Stimulated activated CD4-positive, alpha-beta T cell treated with anti-CD3 and anti-CD28 coated beads, Interleukin-4, amount 100 ng/mL, for 4 hours (primary cell): Measurements from ENCODE around the gene CNN3.
A peak's percentile ranks its signal among the peaks of the same experiment; 100 is the strongest.
"Not testable (repeated sequence)": the region's sequence is repeated elsewhere in the genome, so short reads cannot be mapped to it uniquely, and the experiment has no call there.

Experiments
- DNase-seq, 2 experiments: peaks; one replicate each; pipeline ENCODE4 v3.0.0-alpha.2; 2020

CNN3 gene

DNA sequence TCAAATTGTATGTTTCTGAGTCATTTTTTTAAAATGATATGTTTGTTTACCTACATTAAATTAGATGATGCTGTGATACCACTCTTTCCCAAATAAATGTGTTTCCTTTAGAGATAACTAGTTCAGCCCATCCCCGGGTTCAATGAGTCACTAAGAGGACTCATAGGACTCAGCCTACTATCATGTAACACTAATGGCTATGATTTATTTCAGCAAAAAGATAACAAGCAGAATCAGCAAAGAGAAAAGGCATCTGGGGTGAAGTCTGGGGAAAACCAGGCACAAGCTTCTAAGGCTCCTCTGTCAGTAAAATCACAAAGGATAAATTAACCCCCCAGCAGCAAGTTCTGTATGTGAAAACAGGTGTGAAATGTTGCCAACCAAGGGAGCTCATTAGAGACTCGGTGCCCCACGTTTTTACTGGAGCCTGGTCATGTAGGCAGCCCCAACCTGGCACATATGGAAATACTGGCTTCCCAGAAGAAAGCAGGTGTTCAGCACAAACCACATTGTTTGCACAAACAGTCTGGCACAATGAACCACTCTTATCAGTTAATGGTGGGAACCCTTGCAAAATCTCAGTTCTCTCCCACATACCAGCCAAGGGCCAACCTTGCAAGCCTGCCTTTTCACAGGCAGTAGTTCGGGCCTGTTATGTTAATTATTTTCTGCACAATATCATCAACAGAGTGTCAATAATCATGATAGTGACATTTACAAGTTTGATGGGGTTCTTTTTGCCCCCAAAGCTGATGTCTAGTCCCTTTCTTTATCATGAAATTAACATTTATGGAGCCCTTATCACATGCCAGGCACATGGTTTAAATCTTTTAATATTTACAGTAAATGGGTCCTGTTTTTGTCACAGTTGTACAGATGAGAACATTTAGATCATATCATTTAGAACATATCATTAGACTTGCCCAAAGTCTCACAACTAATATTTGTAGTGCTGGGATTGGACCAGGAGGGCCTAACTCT lies 23.1 kb upstream of the CNN3 start:
- DNase-seq = no peak

DNA sequence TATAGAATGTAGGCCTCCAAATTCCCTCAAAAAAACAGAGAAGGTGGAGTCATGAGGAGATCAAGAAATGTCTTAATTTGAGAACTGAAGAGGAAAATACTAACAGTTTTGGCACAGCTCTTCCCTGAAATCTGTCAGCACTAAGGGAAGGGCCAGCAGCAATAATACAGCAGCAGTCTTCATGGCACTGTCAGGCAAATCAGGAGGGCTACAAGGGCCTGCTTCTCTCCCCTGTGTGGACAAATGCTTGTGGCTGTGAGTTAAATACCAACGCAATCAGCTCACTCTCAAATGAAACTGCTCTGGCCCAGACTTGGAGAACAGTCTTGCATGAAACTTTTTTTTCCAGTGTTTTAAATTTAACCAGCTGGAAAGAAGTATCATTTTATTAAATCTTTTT lies 20.5 kb upstream of the CNN3 start:
- DNase-seq = no peak

DNA sequence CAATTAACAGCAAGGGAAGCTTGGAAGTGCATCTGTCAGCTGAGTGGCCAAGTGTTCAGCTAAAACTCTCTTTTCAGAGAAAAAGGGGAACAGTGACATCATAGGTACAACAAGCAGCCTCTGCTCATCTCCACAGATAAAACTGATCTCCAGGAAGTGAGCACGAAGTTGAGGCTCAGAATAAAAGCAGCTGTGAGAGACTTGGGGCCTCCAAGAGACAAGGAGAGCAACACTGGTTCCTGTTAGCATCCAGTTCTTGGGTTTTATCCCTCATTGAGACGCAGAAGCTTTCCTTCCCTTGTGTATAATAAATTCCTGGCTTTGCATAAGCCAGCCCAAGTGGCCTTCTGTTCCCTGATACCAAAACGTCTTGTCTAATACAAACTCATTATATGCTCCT lies 20.0 kb upstream of the CNN3 start:
- DNase-seq = no peak

DNA sequence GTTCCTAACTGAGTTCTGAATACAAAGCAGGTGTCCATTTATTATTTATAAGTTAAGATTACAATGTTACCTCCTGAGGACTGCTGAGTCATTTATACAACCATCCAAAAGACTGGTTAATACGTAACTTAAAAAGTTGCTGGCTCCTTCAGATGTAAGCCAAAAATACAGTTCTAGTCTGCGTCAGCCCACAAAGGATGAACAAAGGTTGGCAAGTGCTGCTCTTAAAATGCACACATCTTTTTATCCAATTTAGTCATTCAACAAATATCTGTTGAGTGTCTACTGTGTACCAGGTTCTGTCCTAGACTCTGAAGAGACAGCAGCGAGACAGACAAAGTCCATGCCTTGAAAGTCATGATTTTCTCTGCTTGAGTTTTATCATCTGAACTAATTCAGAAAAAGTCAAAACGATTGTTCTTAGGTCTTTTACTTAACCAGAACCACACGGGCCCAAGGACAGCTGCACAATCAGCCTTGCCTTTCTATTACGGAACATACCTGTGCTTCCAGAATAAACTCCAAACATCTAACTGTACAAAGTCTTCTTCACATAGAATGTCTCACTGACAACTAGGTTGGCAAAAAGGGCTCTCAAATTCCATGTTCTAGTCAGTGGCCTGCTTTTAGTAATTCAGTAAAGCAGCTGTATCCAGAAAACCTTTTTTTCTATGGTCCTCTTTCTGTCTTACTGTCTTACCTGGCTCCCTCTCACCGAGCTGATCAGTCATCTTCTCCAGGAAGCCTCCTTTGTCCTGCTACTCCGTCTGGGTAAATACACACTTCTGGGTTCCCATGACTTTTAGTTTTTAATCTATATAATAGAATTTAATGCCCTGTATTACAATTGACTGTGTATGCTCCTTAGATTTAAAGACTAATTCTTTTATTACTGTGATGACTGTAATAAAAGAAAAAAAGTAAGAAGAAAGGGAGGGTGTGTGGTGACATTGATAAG lies 15.5 kb upstream of the CNN3 start:
- DNase-seq = no peak

DNA sequence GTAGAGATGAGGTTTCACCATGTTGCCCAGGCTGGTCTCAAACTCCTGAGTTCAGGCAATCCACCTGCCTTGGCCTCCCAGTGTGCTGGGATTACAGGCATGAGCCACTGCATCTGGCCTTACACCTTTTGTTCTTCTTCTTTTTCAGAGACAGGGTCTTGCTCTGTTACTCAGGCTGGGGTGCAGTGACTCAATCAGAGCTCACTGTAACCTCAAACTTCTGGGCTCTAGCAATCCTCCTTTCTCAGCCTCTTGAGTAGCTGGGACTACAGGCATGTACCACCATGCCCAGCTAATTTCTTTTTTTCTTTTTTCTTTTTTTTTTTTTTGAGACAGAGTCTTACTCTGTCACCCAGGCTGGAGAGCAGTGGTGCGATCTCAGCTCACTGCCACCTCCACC lies 14.6 kb upstream of the CNN3 start:
- DNase-seq = not testable (repeated sequence)

DNA sequence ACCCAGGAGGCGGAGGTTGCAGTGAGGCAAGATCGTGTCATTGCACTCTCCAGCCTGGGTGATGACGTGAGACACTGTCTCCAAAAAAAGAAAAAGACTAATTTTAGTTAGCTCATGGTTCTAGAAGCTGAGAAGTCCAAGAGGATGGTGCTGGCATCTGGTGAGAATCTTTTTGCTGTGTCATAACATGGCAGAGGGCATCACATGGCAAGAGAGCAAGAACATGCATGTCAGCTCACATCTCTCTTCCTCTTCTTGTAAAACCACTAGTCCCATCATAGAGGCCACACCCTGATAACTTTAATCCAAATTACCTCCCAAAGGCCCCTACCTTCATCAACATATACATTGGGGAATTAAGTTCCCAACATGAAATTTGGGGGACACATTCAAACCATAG lies 13.8 kb upstream of the CNN3 start:
- DNase-seq = no peak

DNA sequence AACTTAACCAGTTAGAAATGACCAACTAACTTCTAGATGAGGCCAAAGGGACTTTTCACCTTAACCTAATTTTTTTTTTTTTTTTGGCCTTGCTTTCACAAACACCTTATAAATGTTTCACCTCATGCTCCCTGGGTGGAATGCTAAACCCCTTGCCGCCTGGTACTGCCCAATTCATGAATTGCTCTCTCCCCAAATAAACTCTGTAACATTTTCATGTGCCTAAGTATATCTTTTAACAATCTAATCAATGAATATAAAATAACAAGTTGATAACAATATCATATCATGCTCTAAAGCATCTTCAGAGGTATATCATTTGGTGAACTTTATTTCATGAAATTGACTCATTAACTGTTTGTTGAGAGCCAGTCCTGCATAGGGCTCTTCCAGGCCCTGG lies 10.9 kb upstream of the CNN3 start:
- DNase-seq = no peak

DNA sequence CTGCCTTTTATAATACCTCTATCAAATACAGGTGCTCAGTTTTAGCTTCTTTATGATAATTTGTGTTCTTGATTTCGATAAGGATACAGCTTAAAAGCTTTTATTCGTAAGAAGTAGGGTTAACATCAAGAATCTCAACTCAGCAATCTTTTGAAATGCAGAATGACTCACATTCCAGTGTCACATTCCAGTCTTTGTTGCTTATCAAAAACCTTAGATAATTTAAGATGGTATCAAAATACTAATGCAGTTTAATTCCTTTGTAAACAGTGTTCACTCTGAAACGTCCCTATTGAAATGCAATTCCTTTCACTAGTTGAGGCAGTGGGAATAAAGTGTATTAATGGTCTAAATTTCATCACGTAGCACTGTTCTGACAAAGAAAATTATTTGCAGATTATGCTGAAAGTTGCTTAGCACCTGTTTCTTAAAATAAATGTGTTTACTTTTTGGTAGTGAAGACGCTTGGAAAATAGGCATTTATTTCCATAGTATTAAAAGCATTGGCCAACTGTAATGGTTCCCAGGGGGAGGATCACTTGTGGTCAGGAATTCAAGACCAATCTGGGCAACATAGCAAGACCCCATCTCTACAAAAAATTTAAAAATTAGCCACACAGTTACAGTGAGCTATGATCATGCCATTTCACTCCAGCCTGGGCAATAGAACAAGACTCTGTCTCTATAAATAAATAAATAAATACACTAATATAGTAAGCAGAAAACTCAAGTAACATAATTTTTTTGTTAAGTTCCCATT lies 10.1 kb upstream of the CNN3 start:
- no peak for DNase-seq

DNA sequence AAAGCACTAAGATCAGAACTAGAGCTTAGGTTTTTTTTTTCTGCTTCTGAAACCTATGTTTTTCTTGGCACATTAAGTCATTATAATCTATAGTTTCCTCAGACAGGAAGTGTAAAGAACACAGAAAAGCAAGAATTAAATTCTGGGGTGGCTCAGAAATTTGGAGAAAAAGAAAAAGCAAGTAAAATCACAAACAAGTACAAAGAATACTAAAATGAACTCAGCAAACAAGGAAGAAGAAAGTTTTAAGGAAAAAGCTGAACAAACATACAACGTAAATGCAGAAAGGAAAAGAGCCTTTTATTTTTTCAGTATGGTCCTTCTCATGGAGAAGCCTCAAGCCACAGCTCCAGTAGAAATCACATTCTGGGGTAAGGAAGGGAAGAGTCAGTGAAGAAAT lies 8.6 kb upstream of the CNN3 start:
- no peak for DNase-seq

DNA sequence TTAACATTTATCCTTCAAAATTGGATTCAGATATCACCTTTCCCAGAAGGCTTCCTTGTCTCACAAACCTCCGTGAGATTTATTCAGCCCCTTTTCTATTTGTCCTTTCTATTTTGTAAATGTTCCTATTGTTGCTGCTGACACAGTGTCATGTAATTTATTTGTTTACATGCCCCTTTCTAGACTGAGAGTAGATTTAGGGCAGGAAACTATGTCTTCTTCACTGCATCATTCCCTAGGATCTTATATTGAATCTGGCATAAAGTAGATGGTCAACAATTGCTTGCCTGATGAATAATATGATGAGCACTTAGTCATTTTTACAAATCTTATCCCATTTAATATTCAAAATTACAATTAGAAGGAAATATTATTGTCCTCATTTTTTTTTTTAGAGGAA lies 8.1 kb upstream of the CNN3 start:
- no peak for DNase-seq

DNA sequence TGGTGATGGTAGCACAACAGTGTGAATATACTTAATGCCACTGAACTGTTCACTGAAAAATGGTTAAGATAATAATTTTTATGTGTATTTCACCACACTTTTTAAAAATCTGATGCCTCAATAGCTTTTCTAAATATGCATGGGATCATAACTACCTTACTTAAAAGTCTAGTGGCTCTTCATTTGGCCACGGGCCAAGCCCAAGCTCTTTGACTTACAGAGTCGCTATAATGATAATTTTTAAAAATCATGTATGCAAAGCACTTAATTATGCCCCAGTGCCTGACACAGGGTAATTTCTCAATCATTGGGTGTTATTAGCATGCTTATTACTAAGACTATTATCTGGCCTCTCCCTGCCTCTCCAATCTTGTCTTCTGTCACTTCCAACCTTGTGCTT lies 7.6 kb upstream of the CNN3 start:
- DNase-seq = no peak

DNA sequence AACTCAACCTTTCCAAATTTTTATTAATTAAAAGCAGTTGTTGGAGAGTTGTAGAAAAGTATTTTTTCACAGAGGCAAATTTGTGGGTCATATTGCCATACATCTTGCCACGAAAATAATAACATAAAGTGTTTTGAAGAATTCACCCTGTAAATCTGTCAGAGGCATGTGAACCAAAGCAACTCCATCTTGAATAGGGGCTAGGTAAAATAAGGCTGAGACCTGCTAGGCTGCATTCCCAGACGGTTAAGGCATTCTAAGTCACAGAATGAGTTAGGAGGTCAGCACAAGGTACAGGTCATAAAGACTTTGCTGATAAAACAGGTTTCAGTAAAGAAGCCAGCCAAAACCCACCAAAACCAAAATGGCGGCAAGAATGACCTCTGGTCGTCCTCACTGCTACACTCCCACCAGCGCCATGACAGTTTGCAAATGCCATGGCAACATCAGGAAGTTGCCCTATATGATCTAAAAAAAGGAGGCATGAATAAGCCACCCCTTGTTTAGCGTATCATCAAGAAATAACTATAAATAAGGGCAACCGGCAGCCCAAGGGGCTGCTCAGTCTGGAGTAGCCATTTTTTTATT lies 4.4 kb upstream of the CNN3 start:
- no peak for DNase-seq

DNA sequence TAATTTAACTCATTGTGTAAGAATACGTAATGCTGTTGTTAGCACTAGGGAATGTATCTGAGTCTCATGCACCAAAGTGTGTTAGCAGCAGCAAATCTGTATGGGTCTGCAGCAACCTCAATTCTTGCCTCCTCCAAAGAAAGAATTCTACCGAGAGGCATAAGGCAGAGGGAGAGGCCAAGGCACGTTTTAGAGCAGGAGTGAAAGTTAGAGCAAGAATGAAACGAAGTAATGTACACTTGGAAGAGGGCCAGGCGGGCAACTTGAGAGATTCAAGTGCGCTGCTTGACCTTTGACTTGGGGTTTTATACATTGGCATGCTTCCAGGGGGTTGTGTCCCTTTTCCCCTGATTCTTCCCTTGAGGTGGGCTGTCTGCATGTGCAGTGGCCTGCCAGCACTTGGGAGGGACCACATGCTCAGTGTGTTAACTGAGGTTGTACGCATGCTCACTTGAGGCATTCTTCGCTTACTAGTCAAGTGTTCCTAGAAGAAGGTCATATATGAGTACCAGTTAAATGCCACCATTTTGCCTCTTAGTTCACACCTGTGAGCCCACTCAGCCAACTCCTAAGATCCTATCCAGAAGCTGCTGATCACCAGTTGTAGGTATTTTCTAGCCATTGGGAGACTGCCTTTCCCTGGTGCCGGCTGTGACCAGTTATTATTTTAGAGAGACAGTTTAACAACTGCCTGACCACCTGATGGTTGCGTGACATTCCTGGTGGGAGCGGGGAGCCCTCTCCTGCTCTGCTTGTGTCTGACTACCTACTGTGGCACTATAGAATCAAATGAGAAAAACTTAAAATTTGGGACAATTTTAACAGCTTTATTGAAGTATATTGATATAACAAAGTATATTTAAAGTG lies 2.7 kb upstream of the CNN3 start:
- no peak for DNase-seq

DNA sequence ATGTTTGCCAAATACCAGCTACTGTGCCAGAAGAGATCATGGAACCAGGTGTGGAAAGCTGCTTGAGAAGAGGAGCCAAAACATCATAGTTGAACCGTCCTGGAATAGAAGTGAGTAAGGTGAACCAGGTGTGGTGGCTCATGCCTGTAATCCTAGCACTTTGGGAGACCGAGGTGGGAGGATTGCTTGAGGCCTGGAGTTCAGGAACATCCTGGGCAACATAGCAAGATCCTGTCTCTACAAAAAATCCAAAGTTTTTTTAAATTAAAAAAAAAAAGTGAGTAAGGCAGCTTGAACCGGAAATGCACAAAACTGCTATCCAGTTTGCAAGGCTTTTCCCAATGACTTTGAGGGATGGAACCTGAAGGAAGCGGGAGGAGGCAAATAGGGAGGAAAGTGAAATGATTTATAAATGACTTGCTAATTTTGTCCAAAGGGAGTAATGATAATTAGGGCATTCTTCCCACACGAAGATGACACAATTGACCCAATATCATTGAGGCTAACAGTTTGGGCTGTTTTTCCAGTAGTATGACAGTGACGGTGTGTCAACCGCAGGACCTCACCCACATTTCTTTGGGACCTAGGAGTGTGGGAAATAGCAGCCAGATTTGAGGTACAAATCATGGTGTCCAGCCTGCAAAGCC lies 1.5 kb upstream of the CNN3 start:
- no peak for DNase-seq

DNA sequence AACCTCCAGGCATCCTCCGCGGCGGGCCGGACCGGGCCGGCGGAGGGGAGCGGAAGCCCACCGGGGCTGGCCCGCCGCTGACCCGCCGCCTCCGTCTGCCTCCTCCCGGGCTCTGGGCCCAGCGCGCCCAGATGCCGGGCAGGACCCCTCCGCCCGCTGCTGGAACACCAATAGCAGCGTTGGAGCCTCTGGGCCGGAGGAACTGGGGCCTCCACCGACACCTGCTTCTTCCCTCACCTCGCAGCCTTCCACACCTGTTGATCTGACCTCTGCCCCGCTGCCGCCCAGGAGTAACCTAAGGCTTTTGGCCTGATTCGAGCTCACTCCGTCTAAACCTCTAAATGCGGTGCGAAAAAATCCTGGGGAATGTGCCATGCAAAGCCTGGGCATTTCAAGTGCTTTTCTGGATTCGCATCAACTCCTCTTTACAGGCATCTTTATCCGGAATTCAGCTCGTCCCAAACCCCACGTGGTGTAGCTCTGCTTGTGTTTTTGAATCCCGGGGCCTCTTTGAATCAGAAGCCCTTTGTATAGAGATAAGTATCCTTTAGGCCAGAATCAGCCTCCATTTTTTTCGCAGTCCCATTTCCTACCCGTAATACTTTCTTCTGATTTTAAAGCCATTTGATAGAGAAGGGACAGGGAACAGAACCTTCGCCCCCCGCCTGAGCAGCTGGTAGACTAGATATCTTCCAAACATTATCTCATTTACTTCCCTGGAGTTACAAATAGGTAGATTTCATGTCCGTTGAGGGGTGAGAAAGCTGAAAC lies 680 bp upstream of the CNN3 start:
- no peak for DNase-seq

DNA sequence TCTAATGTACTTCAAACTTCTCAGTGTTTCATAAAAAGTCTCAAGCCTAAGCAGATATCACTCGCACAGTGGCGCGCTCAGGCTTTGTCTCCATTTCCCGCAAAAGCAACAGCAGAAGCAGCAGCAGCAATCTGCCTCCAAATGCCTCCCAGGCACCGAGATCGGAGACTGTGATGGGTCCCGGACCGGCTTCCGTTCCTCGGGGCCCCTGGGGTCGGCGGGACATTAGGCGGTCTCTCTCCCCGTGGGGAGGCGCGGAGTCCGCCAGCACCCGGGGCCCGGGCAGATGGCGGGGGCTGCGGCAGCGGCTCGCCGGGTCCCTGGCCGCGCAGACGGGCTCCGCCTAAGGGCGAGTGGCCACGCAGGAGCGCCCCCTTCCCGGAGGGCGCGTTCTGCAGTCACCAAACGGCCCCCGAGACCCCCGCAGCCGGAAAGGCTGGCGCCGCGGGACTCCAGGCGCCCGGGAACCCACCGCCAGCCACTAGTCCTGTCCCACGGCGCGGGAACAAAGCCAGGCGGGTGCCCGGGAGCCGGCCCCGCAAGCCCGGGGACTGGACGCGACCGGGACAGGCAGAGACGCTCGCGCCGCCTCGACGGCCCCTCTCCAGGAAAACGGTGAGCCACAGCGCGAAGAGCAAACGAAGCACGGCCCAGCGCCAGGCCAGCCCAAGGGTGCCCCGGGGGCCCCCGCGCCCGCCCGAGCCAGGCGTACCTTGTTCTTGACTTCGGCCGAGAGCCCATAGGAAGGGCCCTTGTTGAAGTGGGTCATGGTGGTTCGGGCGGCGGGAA lies 590 bp downstream of the CNN3 start:
- DNase-seq = peak in 1 of 2 experiments; percentile 12

DNA sequence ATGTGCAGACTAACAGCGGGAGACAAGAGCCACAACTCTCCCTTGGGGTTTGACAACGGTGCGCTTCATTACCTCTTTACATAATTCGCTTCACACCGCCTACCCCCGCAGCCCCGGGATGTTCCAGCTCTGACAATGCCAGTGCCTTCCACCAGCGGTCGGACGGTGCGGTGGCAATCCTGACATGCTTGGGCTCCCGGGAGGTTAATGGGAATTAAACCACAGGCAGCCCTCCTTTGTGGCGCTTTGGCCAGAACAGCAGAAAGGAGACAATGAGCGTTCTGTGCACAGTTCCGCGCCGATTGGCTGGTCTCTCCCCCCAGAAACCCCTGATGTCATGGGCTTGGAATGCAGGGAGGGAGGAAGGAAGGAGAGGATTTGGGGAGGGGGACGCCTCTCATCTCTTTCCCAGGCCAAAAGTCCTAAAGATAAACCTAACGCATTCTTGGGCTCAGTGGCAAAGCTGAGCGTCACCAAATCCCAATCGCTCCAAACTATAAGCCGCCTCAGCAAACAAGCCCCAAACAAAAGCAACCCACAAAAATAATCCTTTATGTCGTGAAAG lies 1.3 kb downstream of the CNN3 start:
- DNase-seq = no peak

DNA sequence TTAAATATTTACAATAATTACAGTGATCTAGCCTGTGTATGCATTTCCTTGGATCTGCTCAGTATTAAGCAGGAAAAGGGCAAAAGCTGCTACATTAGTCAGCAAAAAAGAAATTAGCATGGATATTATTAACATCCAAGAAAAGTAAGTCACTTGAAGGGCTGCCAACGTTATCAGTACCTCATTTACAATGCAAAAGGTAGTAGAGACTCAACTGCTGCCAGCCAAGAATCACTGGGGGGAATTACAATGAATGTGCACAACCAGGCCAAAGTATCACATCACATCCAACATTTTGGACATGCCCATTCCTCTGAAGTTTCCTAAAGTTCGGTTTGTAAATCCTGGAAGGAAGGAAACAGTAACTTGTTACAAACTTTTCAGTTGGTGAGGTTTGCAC lies 1.9 kb downstream of the CNN3 start:
- no peak for DNase-seq

DNA sequence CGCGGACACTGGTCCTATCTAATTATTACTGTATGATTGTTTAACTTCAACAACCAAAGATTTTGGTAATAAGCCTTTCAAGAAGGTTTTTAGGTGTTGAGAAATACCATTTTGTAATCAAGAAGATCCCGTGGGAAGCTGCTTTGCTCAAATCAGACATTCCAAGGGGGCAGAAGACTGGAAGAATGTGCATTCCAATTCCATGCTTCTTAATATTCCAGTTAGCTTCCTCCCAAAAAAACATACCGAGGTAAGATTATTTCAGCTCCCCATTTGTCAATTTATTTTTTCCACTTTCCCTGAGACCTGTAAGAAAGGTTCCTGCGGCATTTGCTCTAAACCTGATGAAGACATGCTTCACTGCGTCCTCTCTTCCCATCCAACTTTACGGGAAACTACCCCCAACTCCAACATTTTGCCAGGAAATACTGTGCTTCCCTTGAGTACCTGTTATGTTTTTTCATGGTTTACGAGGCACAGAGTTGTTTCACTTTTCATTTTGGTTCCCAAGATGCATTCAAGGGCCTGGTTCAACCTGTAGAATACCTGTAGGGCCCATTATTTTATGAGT lies 4.1 kb downstream of the CNN3 start:
- no peak for DNase-seq
